IPS-15b (cell line): ENCODE data around the gene SLC29A2.

Experiments
- H3K27me3 ChIP-seq: one replicate; pipeline ENCODE4 v1.6.1; 2013; ENCODE audit warnings: low read length; ENCODE audit not compliant: control insufficient read depth, insufficient read depth
- H3K36me3 ChIP-seq: one replicate; pipeline ENCODE4 v1.6.1; 2013; ENCODE audit warnings: low read length; ENCODE audit not compliant: control insufficient read depth, insufficient read depth
- H3K4me1 ChIP-seq: one replicate; pipeline ENCODE4 v1.6.1; 2013; ENCODE audit warnings: mild to moderate bottlenecking, low read length; ENCODE audit not compliant: control insufficient read depth, insufficient read depth
- H3K4me3 ChIP-seq: one replicate; pipeline ENCODE4 v1.5.1; 2013; ENCODE audit warnings: low read depth, low read length
- H3K9ac ChIP-seq: one replicate; pipeline ENCODE4 v1.6.1; 2013; ENCODE audit warnings: low read depth, mild to moderate bottlenecking, low read length
- H3K9me3 ChIP-seq: one replicate; pipeline ENCODE4 v1.6.1; 2013; ENCODE audit warnings: mild to moderate bottlenecking, low read length; ENCODE audit not compliant: control insufficient read depth, insufficient read depth

Gene SLC29A2

GRCh38 chr11:66334605-66335442 is 36.7 kb downstream of the SLC29A2 start:
- Histone ChIP-seq H3K9me3 (no peaks in the 10 kb centered on the region), H3K9ac (no peak overlapping the region), H3K27me3 (no peaks in the 10 kb centered on the region), H3K36me3 (peaks cover 8% of the 10 kb centered on the region), H3K4me1 (peaks cover 2% of the 10 kb centered on the region), H3K4me3 (no peak overlapping the region)

- Histone ChIP-seq H3K36me3 (peaks cover 2% of the 10 kb centered on the region), H3K9ac (no peak overlapping the region), H3K4me1 (peaks cover 2% of the 10 kb centered on the region), H3K9me3 (no peaks in the 10 kb centered on the region), H3K27me3 (no peaks in the 10 kb centered on the region), H3K4me3 (no peak overlapping the region)
These were observed 37.5 kb downstream of the SLC29A2 start for GRCh38 chr11:66333896-66334604.

GRCh38 chr11:66333220-66333877 is 38.2 kb downstream of the SLC29A2 start:
- no peak overlapping the region for H3K4me3 ChIP-seq
- H3K27me3 ChIP-seq = no peaks in the 10 kb centered on the region
- H3K36me3 ChIP-seq = peaks cover 2% of the 10 kb centered on the region
- peaks cover 6% of the 10 kb centered on the region for H3K4me1 ChIP-seq
- no peaks in the 10 kb centered on the region for H3K9me3 ChIP-seq
- H3K9ac ChIP-seq = no peak overlapping the region

- Histone ChIP-seq H3K9ac (no peak overlapping the region), H3K4me1 (peaks cover 6% of the 10 kb centered on the region), H3K4me3 (no peak overlapping the region), H3K36me3 (peaks cover 2% of the 10 kb centered on the region), H3K9me3 (no peaks in the 10 kb centered on the region), H3K27me3 (no peaks in the 10 kb centered on the region)
These were observed 39.0 kb downstream of the SLC29A2 start for GRCh38 chr11:66332371-66333219.

- Histone ChIP-seq H3K4me3 (no peak overlapping the region), H3K4me1 (peaks cover 4% of the 10 kb centered on the region), H3K36me3 (no peaks in the 10 kb centered on the region), H3K9ac (no peak overlapping the region), H3K9me3 (no peaks in the 10 kb centered on the region), H3K27me3 (no peaks in the 10 kb centered on the region)
These were observed 39.8 kb downstream of the SLC29A2 start for GRCh38 chr11:66331542-66332370.

GRCh38 chr11:66330931-66331330 is 40.6 kb downstream of the SLC29A2 start:
- no peaks in the 10 kb centered on the region for H3K36me3 ChIP-seq
- H3K4me1 ChIP-seq = peaks cover 5% of the 10 kb centered on the region
- no peak overlapping the region for H3K9ac ChIP-seq
- no peaks in the 10 kb centered on the region for H3K27me3 ChIP-seq
- H3K4me3 ChIP-seq = no peak overlapping the region
- H3K9me3 ChIP-seq = no peaks in the 10 kb centered on the region

GRCh38 chr11:66329165-66329673 is 42.3 kb downstream of the SLC29A2 start:
- no peaks in the 10 kb centered on the region for H3K9me3 ChIP-seq
- no peak overlapping the region for H3K4me3 ChIP-seq
- H3K4me1 ChIP-seq = peaks cover 6% of the 10 kb centered on the region
- H3K9ac ChIP-seq = no peak overlapping the region
- no peaks in the 10 kb centered on the region for H3K36me3 ChIP-seq
- H3K27me3 ChIP-seq = no peaks in the 10 kb centered on the region

- Histone ChIP-seq H3K9me3 (no peaks in the 10 kb centered on the region), H3K36me3 (no peaks in the 10 kb centered on the region), H3K4me1 (peaks cover 6% of the 10 kb centered on the region), H3K27me3 (no peaks in the 10 kb centered on the region), H3K4me3 (peak overlapping the region; percentile 26), H3K9ac (no peak overlapping the region)
These were observed 43.0 kb downstream of the SLC29A2 start for GRCh38 chr11:66328302-66329144.

GRCh38 chr11:66328031-66328301 is 43.6 kb downstream of the SLC29A2 start:
- Histone ChIP-seq H3K4me1 (peaks cover 6% of the 10 kb centered on the region), H3K36me3 (no peaks in the 10 kb centered on the region), H3K4me3 (no peak overlapping the region), H3K9me3 (no peaks in the 10 kb centered on the region), H3K27me3 (no peaks in the 10 kb centered on the region), H3K9ac (no peak overlapping the region)
